Activated CD4-positive, alpha-beta T cell treated with anti-CD3 and anti-CD28 coated beads for 36 hours (primary cell): ENCODE measurements around the gene CASP12. TPM values are rescaled to one million over a fixed set of nuclear protein-coding genes. Genes with fewer than 3 reads are reported as not detected.
"Not testable (repeated sequence)": the region's sequence is repeated elsewhere in the genome, so short reads cannot be mapped to it uniquely, and the experiment has no call there.

ENCODE experiments used
- ATAC-seq: fragments of 200-7000 bp; cut with Tn5 transposase; one replicate; pipeline ENCODE4 v1.10.0; 2021; ENCODE audit warnings: mild to moderate bottlenecking, moderate library complexity
- CTCF ChIA-PET: fragments of 350-600 bp; sonication (Branson Sonifier 250); formaldehyde crosslinking; loops from one replicate; lab custom pipeline; 2021; ENCODE audit warnings: antibody characterized with exemption; lab: Charles Lee
- POLR2A ChIA-PET: fragments of 350-600 bp; sonication (Branson Sonifier 250); formaldehyde crosslinking; loops from one replicate; lab custom pipeline; 2021; ENCODE audit warnings: antibody characterized with exemption, inconsistent platforms; lab: Charles Lee
- DNase-seq: peaks from one replicate; pipeline ENCODE4 v3.0.0-alpha.2; 2020
- H3K27ac Mint-ChIP-seq: one replicate; pipeline ENCODE4 v1.8.0; 2021; ENCODE audit warnings: mixed read lengths
- H3K27me3 Mint-ChIP-seq: one replicate; pipeline ENCODE4 v1.8.0; 2021; ENCODE audit warnings: mixed read lengths
- H3K36me3 Mint-ChIP-seq: one replicate; pipeline ENCODE4 v1.8.0; 2021; ENCODE audit warnings: low read depth, mixed read lengths
- H3K4me1 Mint-ChIP-seq: one replicate; pipeline ENCODE4 v1.8.0; 2021; ENCODE audit warnings: mixed read lengths
- H3K4me3 Mint-ChIP-seq: one replicate; pipeline ENCODE4 v1.8.0; 2021; ENCODE audit warnings: mild to moderate bottlenecking, moderate library complexity, mixed read lengths
- H3K9me3 Mint-ChIP-seq: one replicate; pipeline ENCODE4 v1.8.0; 2021; ENCODE audit warnings: low read depth, mixed read lengths
- intact Hi-C, 2 experiments: fragments of 100-400 bp; cut with DNase I in 1 of 2; cut with micrococcal nuclease in 1 of 2; formaldehyde crosslinking; loops; one replicate each; pipeline versions ENCODE4 v1.14.2 to v1.15.1; 2022 to 2024; cut with DNase I, micrococcal nuclease
- total RNA-seq, 2 experiments: library from RNA; stranded (reverse); gene quantifications; one replicate each; pipeline ENCODE4 v1.2.3, GENCODE V29; 2021

The CASP12 gene
- total RNA-seq = not detected

DNA sequence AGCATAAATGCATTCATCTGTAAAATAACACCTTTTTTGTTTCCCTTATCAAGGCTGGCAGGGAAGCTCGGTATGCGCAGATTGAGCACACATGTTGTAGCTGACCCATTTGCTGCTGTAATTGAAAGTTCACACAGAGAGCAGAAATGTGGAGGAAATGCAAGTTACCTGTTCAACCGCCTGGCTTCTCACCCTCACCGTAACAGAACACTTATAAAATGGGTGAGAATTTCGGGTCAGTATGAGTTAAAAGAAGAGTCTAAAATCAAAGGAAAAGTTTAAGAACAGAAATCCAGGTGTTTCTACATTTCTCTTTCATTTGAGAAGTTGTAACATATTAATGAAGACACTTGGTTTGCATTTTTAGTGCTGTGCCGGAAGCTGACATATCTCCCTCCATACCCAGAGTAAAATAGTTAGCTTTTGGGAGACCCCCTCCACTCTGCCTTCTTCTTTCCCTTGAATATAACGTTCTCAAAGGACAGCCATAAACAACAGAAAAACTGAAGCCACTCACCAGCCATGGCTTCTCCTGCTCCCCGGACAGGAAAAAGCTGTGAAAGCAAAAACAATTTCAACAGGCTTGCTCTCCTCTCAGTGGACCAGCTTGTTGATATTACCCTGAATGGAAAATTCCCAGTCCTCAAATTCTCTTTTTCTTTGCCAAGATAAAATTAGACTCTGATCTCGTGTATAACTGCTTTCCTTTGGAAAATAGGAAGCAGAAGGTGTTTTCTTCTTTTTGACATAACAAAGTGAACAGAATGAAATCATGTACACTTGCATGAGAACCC is at the start of gene CASP12:
Gene CASP12, minus strand, starts transcription at position 570 of the 794 bp plus-strand sequence.
- ChIA-PET POLR2A (no interaction called here), CTCF (no interaction called here)
- Mint-ChIP-seq H3K9me3 (no peaks in the 10 kb centered on the region), H3K4me1 (peaks cover 8% of the 10 kb centered on the region), H3K27ac (no peak within 1 kb of the TSS), H3K4me3 (no peak within 1 kb of the TSS), H3K27me3 (no peaks in the 10 kb centered on the region), H3K36me3 (no peaks in the 10 kb centered on the region)
- intact Hi-C loops = no loop called here
- ATAC-seq (no peak), DNase-seq (no peak)

GRCh38 chr11:104946907-104947306 is 48.6 kb upstream of the CASP12 start:
- POLR2A ChIA-PET = no interaction called here
- Mint-ChIP-seq H3K27ac (peak overlapping the region; percentile 37), H3K27me3 (no peaks in the 10 kb centered on the region), H3K9me3 (no peaks in the 10 kb centered on the region), H3K36me3 (peaks cover 79% of the 10 kb centered on the region), H3K4me1 (peaks cover 10% of the 10 kb centered on the region), H3K4me3 (no peak overlapping the region)
- DNase-seq (peak; percentile 32), ATAC-seq (peak; percentile 96)
- intact Hi-C loops = loop anchor here in 1 of 2 experiments (2.0 kb wide), 2 partner anchors 54 to 916 kb away; no protein-coding TSS in a partner anchor
- CTCF ChIA-PET = interaction anchor here (0.7 to 1.7 kb wide), 15 partner anchors 9 to 1130 kb away, joined by 3 to 6 read pairs (median 4); partner anchors contain the start of gene KBTBD3

DNA sequence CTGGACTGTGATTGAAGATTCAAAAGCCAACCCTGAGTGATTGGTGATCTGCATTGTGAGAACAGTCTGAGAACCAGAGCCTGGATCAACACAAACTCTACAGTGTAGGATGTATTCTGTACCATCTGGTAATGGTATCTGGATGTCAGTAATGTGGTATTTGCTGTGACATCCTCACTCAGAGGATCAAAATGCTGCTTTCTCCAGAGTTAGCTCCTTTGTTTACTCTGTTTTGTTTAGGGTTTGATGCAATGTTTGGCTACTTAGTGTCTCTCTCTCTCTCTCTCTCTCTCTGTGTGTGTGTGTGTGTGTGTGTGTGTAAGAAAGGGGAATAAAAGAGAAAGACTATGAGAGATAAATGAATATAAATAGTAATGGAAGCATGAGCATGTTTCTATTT is 45.8 kb upstream of the CASP12 start:
- intact Hi-C loops = no loop called here
- ChIA-PET POLR2A (interaction anchor here (0.6 kb wide), 1 partner anchor 52 kb away, joined by 3 read pairs; no protein-coding TSS in a partner anchor), CTCF (interaction anchor here (0.6 to 2.3 kb wide), 5 partner anchors 10 to 632 kb away, joined by 3 to 8 read pairs (median 3); no protein-coding TSS in a partner anchor)
- no peaks in the 10 kb centered on the region for H3K27me3 Mint-ChIP-seq
- peaks cover 10% of the 10 kb centered on the region for H3K4me1 Mint-ChIP-seq
- no peak for DNase-seq
- H3K36me3 Mint-ChIP-seq = peaks cover 57% of the 10 kb centered on the region
- no peaks in the 10 kb centered on the region for H3K9me3 Mint-ChIP-seq
- H3K27ac Mint-ChIP-seq = no peak overlapping the region
- ATAC-seq = no peak
- H3K4me3 Mint-ChIP-seq = no peak overlapping the region

GRCh38 chr11:104943561-104943960 is 45.3 kb upstream of the CASP12 start:
- Mint-ChIP-seq H3K36me3 (peaks cover 52% of the 10 kb centered on the region), H3K9me3 (no peaks in the 10 kb centered on the region), H3K4me3 (no peak overlapping the region), H3K4me1 (peaks cover 10% of the 10 kb centered on the region), H3K27me3 (no peaks in the 10 kb centered on the region), H3K27ac (no peak overlapping the region)
- intact Hi-C loops = no loop called here
- CTCF ChIA-PET = interaction anchor here (0.6 to 2.3 kb wide), 4 partner anchors 11 to 633 kb away, joined by 3 to 8 read pairs (median 4); no protein-coding TSS in a partner anchor
- POLR2A ChIA-PET = interaction anchor here (0.6 kb wide), 1 partner anchor 52 kb away, joined by 3 read pairs; no protein-coding TSS in a partner anchor
- ATAC-seq (no peak), DNase-seq (no peak)

GRCh38 chr11:104934594-104934993 is 36.3 kb upstream of the CASP12 start:
- CTCF ChIA-PET = no interaction called here
- no peak overlapping the region for H3K4me3 Mint-ChIP-seq
- no peak overlapping the region for H3K27ac Mint-ChIP-seq
- H3K27me3 Mint-ChIP-seq = no peaks in the 10 kb centered on the region
- no peak for DNase-seq
- POLR2A ChIA-PET = interaction anchor here (0.7 kb wide), 1 partner anchor 657 kb away, joined by 6 read pairs; no protein-coding TSS in a partner anchor
- ATAC-seq = no peak
- intact Hi-C loops = no loop called here
- peaks cover 19% of the 10 kb centered on the region for H3K4me1 Mint-ChIP-seq
- H3K36me3 Mint-ChIP-seq = peaks cover 11% of the 10 kb centered on the region
- peaks cover 14% of the 10 kb centered on the region for H3K9me3 Mint-ChIP-seq

DNA sequence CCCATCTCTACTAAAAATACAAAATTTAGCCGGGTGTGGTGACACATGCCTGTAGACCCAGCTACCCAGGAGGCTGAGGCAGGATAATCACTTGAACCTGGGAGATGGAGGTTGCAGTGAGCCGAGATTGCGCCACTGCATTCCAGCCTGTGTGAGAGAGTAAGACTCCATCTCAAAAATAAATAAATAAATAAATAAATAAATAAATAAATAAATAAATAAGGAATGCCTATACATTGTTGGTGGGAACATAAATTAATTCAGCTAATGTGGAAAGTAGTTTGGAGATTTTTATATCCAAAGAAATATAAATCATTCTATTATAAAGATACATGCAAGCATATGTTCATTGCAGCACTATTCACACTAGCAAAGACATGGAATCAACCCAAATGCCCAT is 35.8 kb upstream of the CASP12 start:
- H3K27ac Mint-ChIP-seq, ATAC-seq, DNase-seq, intact Hi-C loops, CTCF ChIA-PET, H3K4me3 Mint-ChIP-seq, H3K27me3 Mint-ChIP-seq: not testable (repeated sequence)
- Mint-ChIP-seq H3K36me3 (peaks cover 16% of the 10 kb centered on the region), H3K4me1 (peaks cover 19% of the 10 kb centered on the region), H3K9me3 (peaks cover 19% of the 10 kb centered on the region)
- POLR2A ChIA-PET = interaction anchor here (0.7 kb wide), 1 partner anchor 657 kb away, joined by 6 read pairs; no protein-coding TSS in a partner anchor

- no peak for ATAC-seq
- no peak overlapping the region for H3K27ac Mint-ChIP-seq
- peaks cover 23% of the 10 kb centered on the region for H3K36me3 Mint-ChIP-seq
- no peak overlapping the region for H3K4me3 Mint-ChIP-seq
- POLR2A ChIA-PET = no interaction called here
- no peak for DNase-seq
- no peaks in the 10 kb centered on the region for H3K27me3 Mint-ChIP-seq
- peaks cover 4% of the 10 kb centered on the region for H3K4me1 Mint-ChIP-seq
- CTCF ChIA-PET = no interaction called here
- H3K9me3 Mint-ChIP-seq = peaks cover 29% of the 10 kb centered on the region
- intact Hi-C loops = no loop called here
These were observed 30.6 kb upstream of the CASP12 start for GRCh38 chr11:104928811-104929210.

DNA sequence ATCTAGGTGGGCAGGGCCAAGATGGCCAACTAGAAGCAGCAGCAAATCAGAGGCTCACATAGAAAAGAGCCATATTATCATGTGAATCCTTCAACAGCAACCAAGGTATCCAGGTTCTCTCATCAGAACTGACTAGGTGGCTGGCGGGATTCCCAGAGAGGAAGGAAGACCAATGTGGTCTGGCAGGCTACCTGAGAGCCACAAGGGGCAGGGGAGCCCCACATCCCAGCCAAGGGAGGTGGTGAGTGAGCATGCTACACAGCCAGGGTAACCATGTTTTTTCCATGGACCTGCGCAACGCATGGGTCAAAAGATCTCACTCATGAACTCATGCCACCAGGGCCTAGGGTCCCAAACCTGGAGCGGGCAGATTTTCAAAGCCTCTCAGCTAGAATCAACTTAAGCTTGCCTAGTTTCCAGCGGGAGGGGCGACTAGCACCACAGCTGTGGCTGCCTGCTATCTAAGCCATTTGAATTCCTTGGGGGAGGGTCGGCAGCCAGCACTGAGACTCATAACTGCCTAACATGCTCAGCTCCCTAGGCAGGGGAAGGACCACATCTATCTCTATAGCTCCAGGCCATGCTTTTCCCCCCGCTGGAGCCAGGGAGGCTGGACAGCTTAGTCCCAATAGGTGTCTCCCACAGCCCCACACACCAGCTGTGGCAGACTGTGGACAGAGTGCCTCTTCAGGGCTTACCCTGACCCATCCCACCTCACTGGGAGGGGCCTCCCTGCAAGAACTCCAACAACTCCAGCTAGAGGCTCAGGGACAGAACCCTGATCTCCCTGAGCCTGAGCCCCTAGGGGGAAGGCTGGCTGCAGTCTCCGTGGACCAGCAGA is 28.7 kb upstream of the CASP12 start:
- Mint-ChIP-seq H3K9me3 (peaks cover 26% of the 10 kb centered on the region), H3K27me3 (no peaks in the 10 kb centered on the region)

GRCh38 chr11:104925850-104926249 is 27.6 kb upstream of the CASP12 start:
- H3K36me3 Mint-ChIP-seq = peaks cover 23% of the 10 kb centered on the region
- no peak for ATAC-seq
- ChIA-PET CTCF (no interaction called here), POLR2A (no interaction called here)
- DNase-seq = no peak
- intact Hi-C loops = no loop called here
- peaks cover 24% of the 10 kb centered on the region for H3K9me3 Mint-ChIP-seq
- no peak overlapping the region for H3K27ac Mint-ChIP-seq
- no peaks in the 10 kb centered on the region for H3K27me3 Mint-ChIP-seq
- H3K4me3 Mint-ChIP-seq = no peak overlapping the region
- no peaks in the 10 kb centered on the region for H3K4me1 Mint-ChIP-seq

More for the DNA sequence above, 28.7 kb upstream of the CASP12 start:
- no peak overlapping the region for H3K27ac Mint-ChIP-seq
- intact Hi-C loops = no loop called here
- ATAC-seq (no peak), DNase-seq (no peak)
- CTCF ChIA-PET = interaction anchor here (1.3 kb wide), 1 partner anchor 20 kb away, joined by 4 read pairs; no protein-coding TSS in a partner anchor
- H3K4me3 Mint-ChIP-seq = no peak overlapping the region
- H3K36me3 Mint-ChIP-seq = peaks cover 23% of the 10 kb centered on the region
- POLR2A ChIA-PET = no interaction called here
- no peaks in the 10 kb centered on the region for H3K4me1 Mint-ChIP-seq

DNA sequence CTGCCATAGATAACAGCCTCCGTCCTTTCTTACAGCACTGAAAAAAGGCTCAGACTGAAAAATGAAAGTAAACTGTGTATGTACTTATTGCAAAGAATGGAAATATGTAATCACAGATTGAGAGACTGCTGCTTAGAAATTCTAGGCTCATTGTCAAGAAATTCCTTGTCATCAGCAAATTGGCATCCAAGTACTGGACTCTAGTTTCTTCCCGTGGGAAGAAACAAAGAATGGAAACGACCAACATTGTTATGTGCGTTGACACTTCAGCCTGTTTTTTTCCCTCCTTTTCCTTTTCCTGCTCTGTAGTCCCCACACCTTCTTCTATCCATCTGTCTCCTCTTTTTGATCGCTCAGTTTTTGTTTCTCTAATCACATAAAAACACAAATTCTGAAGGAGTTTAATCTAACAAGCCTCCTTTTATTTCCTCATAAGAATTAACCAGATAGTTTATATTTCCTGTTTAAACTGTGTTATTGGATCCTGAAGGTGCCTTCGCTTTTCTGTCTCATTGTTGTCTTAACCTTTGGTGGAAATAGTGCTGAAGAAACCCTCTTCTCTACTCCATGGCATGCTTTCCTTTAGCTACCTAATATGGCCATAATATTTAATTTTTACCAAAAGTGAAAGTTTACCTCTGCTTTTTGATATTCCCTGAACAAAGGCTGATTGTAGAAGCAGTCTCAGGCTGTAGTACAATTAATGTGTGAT is 20.0 kb upstream of the CASP12 start:
- Mint-ChIP-seq H3K4me3 (peak overlapping the region; percentile 65), H3K36me3 (peaks cover 3% of the 10 kb centered on the region), H3K27ac (peak overlapping the region; percentile 73), H3K9me3 (no peaks in the 10 kb centered on the region), H3K27me3 (no peaks in the 10 kb centered on the region), H3K4me1 (peaks cover 45% of the 10 kb centered on the region)
- DNase-seq = no peak
- peak; percentile 79 for ATAC-seq
- ChIA-PET CTCF (interaction anchor here (1.2 to 2.0 kb wide), 2 partner anchors 10 to 28 kb away, joined by 6 to 8 read pairs; no protein-coding TSS in a partner anchor), POLR2A (interaction anchor here (0.8 kb wide), 1 partner anchor 45 kb away, joined by 4 read pairs; no protein-coding TSS in a partner anchor)
- intact Hi-C loops = loop anchor here (1.0 to 10.0 kb wide), 5 partner anchors 10 to 377 kb away; partner anchors contain the start of gene CASP4 (in 1 of the 2)
